GM10847 (cell line): Measurements from ENCODE around the gene MBTPS2.

ENCODE experiments used
- POLR2A ChIP-seq: IDR thresholded peaks from 2 replicates; pipeline ENCODE4 v1.6.1; 2011; ENCODE audit not compliant: insufficient read length; ENCODE audit errors: extremely low read depth

MBTPS2 gene

DNA sequence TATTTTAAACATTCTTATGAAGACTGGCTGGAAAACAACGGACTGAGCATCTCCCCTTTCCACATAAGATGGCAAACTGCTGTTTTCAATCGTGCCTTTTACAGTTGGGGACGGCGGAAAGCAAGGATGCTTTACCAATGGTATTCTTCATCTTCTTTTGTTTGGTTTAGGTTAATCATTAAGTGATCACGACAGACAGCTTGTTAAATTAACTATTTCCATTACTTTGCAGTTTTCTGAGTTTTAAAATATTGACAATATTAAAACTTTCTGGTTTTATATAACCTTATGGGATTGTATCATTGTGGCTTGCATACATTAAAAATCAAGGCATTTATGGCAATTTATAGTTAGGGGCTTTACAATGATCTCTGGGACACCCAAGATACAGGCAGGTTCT lies 3.8 kb downstream of the MBTPS2 start:
- TF ChIP-seq POLR2A: no peak

DNA sequence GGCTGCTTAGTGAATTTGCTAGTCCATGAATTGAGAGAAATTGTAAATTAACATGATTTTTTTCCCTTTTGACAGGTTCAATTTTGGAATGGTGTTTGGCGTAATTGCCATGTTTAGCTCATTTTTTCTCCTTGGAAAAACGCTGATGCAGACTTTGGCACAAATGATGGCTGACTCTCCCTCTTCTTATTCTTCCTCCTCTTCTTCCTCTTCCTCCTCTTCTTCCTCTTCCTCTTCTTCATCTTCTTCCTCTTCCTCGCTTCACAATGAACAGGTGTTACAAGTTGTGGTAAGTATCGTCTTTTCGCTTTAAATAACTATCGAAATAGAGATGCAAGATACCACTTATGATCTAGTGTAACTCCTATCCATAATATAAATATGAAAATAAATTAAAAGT lies 5.7 kb downstream of the MBTPS2 start:
- TF ChIP-seq POLR2A: no peak

DNA sequence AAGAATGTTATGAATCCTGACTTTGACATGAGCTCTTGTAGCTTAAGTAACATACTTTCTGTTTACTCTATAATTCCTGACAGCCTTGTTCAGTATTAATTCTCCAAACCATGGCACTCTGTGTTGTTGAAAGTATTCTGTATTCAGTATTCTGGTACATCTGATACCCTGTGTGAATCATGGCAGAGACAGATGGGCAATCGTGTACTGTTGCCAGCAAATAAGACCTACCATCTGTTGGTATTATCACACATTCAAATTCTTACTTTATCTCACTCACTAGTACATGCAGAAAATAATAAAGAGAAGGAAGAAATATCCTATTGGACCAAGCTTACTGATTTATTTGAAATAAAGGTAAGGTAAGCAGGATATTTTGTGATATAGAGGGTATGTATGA lies 7.9 kb downstream of the MBTPS2 start:
- TF ChIP-seq POLR2A: no peak

DNA sequence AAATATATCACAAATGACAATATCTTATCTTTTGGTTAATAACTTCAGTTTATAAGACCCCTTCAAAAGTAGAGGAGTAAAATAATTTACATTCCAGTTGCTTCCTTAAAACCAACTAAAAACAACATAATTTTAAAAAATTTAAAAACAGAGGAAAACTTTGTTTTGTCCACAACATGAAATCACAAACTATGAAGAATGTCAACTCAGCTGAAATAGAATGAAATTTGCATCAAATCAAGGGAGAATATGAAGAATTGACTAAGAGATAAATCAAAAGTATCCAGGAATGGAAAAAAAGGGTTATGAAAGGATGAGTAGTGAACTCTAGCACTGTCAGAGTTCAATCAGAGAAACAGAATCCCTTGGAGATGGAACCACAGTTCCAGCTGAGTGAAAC lies 14.2 kb downstream of the MBTPS2 start:
- no peak for TF ChIP-seq POLR2A

DNA sequence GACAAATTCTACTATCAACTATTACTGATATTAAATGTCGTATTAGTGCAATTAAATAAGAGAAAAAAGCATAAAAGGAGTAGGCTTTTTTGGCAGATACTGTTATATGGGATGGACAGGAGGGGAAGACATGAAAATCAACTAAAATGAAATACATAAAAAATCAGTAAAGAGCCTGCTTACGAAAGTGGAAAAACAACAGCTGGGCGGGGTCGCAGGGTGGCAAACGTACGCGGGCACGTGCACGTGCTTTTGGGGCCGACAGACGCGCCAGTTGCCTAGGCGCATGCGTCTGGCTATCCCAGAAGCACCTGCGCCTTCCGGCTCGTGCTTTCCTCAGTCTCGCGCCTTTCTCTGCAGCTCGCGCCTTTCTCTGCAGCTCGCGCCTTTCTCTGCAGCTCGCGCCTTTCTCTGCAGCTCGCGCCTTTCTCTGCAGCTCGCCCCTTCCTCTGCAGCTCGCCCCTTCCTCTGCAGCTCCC lies 16.6 kb downstream of the MBTPS2 start, which contains the start of gene YY2:
Gene YY2 (plus strand): TSS at position 51 of the 479 bp plus-strand sequence. CDS start 498 bp downstream, outside the sequence.
- TF ChIP-seq POLR2A: no peak

DNA sequence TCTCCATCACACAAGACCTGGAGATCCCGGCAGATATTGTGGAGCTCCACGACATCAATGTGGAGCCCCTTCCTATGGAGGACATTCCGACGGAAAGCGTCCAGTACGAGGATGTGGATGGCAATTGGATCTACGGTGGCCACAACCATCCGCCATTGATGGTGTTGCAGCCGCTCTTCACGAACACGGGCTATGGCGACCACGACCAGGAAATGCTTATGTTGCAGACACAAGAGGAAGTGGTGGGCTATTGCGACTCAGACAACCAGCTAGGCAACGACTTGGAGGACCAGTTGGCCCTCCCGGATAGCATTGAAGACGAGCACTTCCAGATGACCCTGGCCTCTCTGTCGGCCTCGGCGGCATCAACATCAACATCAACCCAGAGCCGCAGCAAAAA lies 17.1 kb downstream of the MBTPS2 start:
- no peak for TF ChIP-seq POLR2A

DNA sequence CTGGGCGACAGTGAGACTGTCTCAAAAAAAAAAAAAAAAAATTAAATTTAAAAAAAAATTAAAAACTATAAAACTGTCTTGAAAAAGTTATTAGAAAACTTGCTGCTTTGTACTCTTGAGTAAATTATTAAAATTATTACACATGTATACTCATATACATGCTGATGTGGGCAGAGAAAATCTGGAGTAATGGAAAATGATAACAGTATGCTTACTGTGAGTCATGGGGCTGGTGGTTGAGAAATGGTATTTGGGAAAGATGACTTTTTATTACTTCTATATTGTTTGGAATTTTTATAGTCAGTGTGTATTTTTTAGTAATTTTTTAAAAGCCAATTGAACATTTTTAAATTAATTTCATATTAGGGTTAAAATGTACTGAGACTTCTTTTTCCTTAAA lies 23.8 kb downstream of the MBTPS2 start:
- no peak for TF ChIP-seq POLR2A

DNA sequence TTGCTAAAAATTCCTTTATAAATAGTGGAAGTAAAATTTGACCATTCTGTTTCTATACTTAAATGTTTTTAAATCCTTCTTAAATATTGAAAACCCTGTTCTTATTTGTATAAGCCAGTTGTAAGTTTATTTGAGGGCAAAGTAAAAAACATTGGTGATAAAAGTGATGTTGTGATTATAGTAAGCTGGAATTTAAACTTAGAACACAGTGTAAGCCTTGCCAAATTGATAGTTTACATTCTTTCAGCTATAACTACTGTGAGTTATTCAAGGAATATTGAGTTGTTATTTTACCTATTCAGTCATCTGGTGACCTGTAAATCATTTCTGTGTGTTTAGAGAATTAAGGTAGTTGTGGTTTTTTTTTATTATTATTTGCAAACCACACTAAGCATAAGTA lies 26.0 kb downstream of the MBTPS2 start:
- no peak for TF ChIP-seq POLR2A

DNA sequence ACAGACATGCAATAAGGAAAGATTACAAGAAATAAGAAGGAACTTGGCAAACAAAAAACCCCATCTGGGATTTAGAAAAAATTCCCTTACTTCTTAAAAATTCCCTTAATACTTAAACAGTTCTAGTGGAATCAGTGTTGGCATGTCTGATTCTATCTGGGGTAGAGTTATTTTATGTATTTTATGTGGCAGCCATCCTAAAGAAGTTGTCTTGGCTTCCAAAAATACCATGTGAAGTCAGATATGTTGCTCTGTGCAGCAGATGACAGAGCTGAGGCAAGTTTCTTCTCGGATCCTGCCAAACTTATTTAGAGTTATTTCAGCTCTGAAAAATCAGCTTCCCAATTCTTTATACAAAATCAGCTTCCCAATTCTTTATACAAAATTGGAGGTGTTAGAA lies 31.1 kb downstream of the MBTPS2 start:
- no peak for TF ChIP-seq POLR2A

DNA sequence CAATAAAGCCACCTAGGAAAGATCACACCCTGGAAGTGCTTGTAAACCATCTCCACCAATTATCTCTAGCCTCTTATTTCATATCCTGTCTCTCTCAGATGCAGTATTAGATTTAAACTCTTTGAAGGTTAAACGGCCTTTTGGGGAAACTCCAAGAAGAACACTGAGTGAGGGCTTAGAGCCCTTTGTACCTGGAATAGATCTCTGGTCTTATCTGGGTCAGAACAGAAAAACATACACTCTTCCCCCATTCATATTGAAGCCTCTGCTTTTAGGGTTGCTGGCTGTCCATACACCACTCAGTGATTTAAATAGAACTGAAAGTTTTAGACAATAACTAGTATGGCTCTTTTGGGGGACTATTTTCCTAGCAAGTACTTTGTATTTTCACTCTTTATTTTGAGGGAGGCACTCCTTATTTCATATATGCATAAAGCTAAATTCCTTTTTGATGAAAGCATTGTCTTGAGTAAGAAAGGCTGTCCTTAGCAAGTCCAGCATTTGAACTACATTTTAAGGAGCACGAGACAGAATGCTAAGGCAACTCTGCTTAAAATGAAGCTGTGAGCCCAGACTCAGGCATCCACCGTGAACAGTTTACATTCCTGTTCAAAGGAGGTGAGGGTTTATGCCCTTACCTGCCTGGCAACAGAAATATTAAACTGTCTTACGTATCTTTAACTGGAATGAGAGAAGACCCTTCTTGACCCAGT lies 33.8 kb downstream of the MBTPS2 start:
- TF ChIP-seq POLR2A: no peak

DNA sequence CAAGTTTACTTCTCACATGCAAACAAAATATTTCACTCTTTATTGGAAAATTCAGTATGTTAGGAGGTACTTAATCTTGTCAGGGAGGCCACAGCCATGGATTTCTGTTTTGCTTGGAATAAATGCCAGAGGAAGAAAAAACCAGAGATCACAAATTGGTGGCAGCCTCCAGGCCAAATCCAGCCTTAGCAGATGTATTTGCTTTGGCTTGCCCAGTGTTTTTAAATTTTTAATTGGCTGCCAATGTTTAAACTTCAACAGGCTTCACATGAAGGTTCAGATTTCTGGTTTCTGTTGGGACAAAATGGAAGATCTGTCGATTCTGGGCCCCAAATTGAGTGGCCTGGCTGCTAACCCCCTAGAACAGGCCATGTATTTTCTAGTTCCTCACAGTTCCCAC lies 35.6 kb downstream of the MBTPS2 start:
- no peak for TF ChIP-seq POLR2A

DNA sequence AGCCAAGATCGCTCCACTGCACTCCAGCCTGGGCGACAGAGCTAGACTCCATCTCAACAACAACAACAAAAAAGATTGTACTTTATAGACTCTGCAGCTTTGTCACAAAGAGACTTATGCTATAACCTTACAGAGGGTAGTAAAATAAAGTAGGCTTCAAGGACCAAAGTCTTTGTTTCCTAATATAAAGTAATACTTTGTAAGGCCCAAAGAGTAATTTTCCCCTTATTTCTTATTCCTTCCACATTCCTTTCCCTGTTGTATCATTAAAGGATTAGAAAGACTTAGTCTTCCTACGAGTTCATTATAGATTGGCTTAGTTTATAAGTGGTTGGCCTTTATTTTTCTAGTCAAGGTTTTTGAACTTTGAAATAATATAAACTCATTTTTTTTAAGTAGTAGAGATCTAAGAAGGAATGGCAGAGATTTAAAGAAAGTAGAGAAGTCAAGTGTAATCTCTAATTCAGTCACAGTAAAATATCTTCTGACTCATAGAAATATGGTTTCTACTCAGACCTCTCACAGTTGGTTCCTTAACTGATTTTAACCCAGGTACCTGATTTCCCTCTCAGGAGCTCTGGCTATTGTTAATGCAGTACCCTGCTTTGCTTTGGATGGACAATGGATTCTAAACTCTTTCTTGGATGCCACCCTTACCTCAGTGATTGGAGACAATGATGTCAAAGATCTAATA lies 42.6 kb downstream of the MBTPS2 start:
- no peak for TF ChIP-seq POLR2A

DNA sequence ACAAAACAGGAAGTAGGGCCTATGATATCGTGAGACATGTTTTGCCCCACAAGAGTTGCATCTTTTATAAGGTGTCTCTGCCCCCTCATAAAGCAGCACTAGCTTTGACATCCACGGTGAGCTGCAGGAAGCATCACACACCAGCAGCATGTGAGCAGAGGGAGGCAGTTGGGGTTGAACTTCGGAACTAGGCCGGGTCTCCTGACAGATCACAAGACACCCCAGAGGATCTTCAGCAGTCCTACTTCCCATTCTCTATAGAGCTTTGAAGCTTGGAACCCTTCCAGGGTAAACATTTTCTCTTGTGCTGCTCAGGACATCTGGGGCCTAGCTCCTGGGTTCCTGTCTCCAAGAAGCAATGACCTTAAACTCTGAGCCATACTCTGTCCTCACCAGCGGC lies 43.8 kb downstream of the MBTPS2 start:
- TF ChIP-seq POLR2A: no peak

DNA sequence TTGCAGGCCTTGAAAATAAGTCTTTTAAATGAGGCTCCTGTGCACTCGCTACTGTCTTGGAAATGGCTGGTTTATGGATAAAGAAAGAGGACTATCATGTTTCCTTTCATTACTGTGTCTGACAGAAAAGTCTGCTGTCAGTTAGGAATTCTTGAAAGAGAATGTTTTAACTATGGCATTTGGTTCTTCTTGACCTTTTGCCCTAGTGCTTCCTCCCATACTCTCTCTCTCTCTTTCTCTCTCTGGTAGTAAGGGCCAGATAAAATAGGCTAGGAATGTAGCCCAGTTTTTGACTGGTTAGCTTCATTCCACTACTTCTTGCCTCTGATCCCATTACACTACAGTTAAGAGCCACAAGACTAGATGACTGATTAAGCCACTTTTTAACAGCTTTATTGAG lies 46.2 kb downstream of the MBTPS2 start:
- TF ChIP-seq POLR2A: no peak

DNA sequence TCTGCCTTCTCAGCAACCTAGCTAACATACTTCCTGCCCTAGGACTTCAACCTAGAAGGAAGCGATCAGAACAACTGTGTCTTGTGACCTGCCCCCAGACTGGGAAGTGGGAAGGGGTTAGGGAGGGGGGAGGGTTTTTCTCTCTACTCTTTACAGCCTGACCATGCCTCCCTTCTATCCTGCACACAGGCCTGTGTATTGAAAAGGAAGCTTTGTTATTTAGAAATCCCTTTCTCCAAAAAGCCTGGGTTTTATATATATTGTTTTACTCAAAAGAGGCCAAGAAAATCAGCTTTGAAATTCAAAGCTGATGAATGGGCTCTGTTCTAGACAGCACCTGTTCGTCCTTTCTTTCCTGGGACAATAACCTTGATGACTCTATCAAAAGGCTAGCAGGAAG lies 65.9 kb downstream of the MBTPS2 start:
- TF ChIP-seq POLR2A: no peak

DNA sequence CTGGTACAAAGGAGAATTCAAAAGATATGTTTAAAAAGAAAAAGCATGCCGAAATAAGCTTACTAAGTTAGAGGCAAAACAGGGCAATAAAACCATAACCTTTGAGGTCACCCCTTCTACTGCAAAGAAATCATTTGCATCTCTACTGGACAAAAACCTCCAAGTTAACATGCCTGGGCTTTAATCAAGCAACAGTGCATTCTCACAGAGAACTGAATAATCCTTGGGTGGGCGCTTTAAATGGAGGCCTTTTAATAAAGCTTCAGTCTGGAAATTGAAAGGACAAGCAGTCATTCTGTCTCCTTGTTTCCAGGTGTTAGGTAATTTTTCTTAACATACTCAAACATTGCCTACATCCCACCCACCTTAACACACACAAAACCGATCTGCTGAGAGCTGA lies 66.5 kb downstream of the MBTPS2 start:
- no peak for TF ChIP-seq POLR2A

DNA sequence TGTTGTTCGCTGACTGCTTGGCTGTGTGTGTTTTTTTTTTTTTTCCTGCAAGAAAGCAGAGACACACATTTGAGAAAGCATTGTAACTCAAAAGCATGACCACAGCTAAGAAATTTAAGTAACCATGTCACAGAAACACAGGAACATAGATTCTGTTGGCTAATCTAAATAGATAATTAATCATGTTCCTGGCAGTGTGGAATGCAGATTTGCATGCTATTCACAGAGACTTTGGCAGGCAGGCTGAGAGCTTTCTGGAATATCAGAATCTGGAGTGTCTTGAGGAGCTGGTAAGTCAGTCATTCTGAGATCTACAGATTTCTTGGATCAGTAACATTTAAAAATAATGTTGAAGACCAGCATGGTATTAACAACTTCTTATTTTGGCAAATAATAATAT lies 67.8 kb downstream of the MBTPS2 start:
- no peak for TF ChIP-seq POLR2A
